Endodermal cell (in vitro differentiated cells): ENCODE measurements around the gene PTPRM. TPM values are rescaled to one million over a fixed set of nuclear protein-coding genes. Genes with fewer than 3 reads are reported as not detected.

Source experiments
- DNase-seq: peaks from one replicate; pipeline ENCODE4 v3.0.0-alpha.2; 2017
- H3K27ac ChIP-seq: 2 replicates; pipeline ENCODE4 v1.5.1; 2013; ENCODE audit warnings: mild to moderate bottlenecking, low read depth, low read length, moderate library complexity
- H3K27me3 ChIP-seq: 2 replicates; pipeline ENCODE4 v1.6.1; 2013; ENCODE audit warnings: mild to moderate bottlenecking, low read length, moderate library complexity; ENCODE audit not compliant: insufficient read depth, control insufficient read depth, poor library complexity, severe bottlenecking
- H3K36me3 ChIP-seq: 2 replicates; pipeline ENCODE4 v1.7.0; 2013; ENCODE audit warnings: mild to moderate bottlenecking, low read length, moderate library complexity; ENCODE audit not compliant: control insufficient read depth, insufficient read depth
- H3K4me1 ChIP-seq: one replicate; pipeline ENCODE4 v1.7.0; 2013; ENCODE audit warnings: low read length; ENCODE audit not compliant: control insufficient read depth, insufficient read depth
- H3K4me3 ChIP-seq: 2 replicates; pipeline ENCODE4 v1.5.1; 2013; ENCODE audit warnings: mild to moderate bottlenecking, low read length, moderate library complexity
- H3K9ac ChIP-seq: 2 replicates; pipeline ENCODE4 v1.6.1; 2013; ENCODE audit warnings: mild to moderate bottlenecking, low read length, moderate library complexity; ENCODE audit not compliant: poor library complexity, severe bottlenecking; ENCODE audit errors: extremely low read depth
- H3K9me3 ChIP-seq: 2 replicates; pipeline ENCODE4 v1.6.1; 2013; ENCODE audit warnings: mild to moderate bottlenecking, low read length, moderate library complexity; ENCODE audit not compliant: control insufficient read depth
- H3K27ac Mint-ChIP-seq: 2 replicates; pipeline ENCODE4 v1.8.0; 2020; ENCODE audit warnings: mixed read lengths
- H3K27me3 Mint-ChIP-seq: 2 replicates; pipeline ENCODE4 v1.8.0; 2021; ENCODE audit warnings: mild to moderate bottlenecking, mixed read lengths; ENCODE audit not compliant: insufficient read depth
- H3K36me3 Mint-ChIP-seq: 2 replicates; pipeline ENCODE4 v1.8.0; 2020; ENCODE audit warnings: low read depth, mixed read lengths
- H3K4me1 Mint-ChIP-seq: 2 replicates; pipeline ENCODE4 v1.8.0; 2020; ENCODE audit warnings: mixed read lengths
- H3K4me3 Mint-ChIP-seq: 2 replicates; pipeline ENCODE4 v1.8.0; 2020; ENCODE audit warnings: mild to moderate bottlenecking, moderate library complexity, mixed read lengths
- H3K9me3 Mint-ChIP-seq: 2 replicates; pipeline ENCODE4 v1.8.0; 2020; ENCODE audit warnings: mild to moderate bottlenecking, mixed read lengths
- WGBS, 2 experiments: methylation state at CpG; one replicate each; pipeline versions ENCODE4 v1.1.5 to v1.1.7; 2013; ENCODE audit warnings: missing lambda C conversion rate in 2 of 2, mixed read lengths in 1 of 2; ENCODE audit not compliant: insufficient coverage in 1 of 2, insufficient read length in 1 of 2; 5-methylcytosine and 5-hydroxymethylcytosine counted together
- total RNA-seq, 2 donors: library from RNA; stranded (reverse); fragmentation: NEBNext Ultra II Directional in 1 of 2; extraction: Animal tissue kit (Norgen Biotek cat#: 25700) in 1 of 2; gene quantifications; 2 replicates in 1 of 2; 3 replicates in 1 of 2; pipeline ENCODE4 v1.2.1, GENCODE V29; 2021
- TF ChIP-seq, protein P1 (sequence below): fragments of 200-600 bp; sonication (generic); conservative IDR thresholded peaks from 2 replicates; pipeline ENCODE4 v1.5.0; 2021; ENCODE audit warnings: antibody characterized with exemption, mild to moderate bottlenecking

PTPRM gene
- total RNA-seq, 2 donors from 2014 or later = 47.2 to 57.6 TPM

DNA sequence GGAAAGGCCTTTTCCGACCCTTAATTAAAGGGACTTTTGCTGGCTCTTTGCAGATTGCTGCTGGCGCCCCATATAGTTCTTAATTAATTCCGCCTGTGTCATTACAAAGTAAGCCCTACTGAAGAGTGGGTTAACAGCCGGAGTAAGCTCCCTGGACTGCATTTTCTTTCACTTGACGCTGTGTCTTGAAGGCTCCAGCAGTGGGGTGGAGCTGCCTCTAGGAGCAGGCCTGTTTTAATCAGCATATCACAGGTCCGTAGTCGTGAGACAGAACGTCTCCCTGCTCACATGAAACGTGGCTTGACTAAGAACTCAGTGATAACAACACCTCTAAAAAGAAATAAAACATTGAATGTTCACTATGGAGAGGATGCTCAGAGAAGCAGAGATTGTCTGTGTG lies 712.2 kb downstream of the PTPRM start:
- Histone ChIP-seq H3K27ac (no peak overlapping the region), H3K9me3 (no peaks in the 10 kb centered on the region), H3K9ac (no peak overlapping the region), H3K36me3 (no peaks in the 10 kb centered on the region), H3K27me3 (no peaks in the 10 kb centered on the region), H3K4me1 (no peaks in the 10 kb centered on the region), H3K4me3 (no peak overlapping the region)
- TF ChIP-seq, protein P1, sequence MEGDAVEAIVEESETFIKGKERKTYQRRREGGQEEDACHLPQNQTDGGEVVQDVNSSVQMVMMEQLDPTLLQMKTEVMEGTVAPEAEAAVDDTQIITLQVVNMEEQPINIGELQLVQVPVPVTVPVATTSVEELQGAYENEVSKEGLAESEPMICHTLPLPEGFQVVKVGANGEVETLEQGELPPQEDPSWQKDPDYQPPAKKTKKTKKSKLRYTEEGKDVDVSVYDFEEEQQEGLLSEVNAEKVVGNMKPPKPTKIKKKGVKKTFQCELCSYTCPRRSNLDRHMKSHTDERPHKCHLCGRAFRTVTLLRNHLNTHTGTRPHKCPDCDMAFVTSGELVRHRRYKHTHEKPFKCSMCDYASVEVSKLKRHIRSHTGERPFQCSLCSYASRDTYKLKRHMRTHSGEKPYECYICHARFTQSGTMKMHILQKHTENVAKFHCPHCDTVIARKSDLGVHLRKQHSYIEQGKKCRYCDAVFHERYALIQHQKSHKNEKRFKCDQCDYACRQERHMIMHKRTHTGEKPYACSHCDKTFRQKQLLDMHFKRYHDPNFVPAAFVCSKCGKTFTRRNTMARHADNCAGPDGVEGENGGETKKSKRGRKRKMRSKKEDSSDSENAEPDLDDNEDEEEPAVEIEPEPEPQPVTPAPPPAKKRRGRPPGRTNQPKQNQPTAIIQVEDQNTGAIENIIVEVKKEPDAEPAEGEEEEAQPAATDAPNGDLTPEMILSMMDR = no peak
- Mint-ChIP-seq H3K36me3 (peaks cover 4% of the 10 kb centered on the region), H3K4me1 (no peaks in the 10 kb centered on the region), H3K4me3 (no peak overlapping the region), H3K9me3 (no peaks in the 10 kb centered on the region), H3K27ac (no peak overlapping the region), H3K27me3 (no peaks in the 10 kb centered on the region)
- no peak for DNase-seq
- WGBS, 2 experiments = 77 to 80% methylated on average over 6 to 9 of the region's 9 CpGs

DNA sequence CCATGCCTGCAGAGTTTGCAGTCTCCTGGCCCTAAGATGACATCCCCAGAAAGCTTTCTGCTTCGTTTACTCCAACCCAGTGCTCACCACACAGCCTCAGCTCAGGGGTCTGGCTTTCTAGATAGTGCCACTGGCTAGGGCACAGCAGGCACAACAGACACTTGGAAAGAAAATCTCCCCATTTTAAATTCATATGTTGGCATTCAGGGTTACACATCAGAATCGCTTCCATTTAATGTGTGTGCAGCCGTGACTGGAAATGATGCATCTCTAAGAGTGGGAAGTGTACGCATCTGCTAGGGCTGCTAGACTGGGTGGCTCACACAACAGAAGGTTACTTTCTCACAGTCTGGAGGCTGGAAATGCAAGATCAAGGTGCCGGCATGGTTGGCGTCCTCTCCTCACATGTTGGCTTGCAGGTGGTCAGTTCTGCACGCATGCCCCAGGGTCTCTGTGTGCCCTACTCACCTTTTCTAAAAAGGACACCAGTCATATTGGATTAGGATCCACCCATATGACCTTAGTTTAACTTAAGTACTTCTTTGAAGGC lies 712.7 kb downstream of the PTPRM start:
- no peak overlapping the region for H3K9ac ChIP-seq
- DNase-seq = no peak
- no peaks in the 10 kb centered on the region for H3K9me3 ChIP-seq
- Mint-ChIP-seq H3K9me3 (no peaks in the 10 kb centered on the region), H3K27me3 (no peaks in the 10 kb centered on the region), H3K4me3 (no peak overlapping the region), H3K27ac (no peak overlapping the region), H3K36me3 (peaks cover 4% of the 10 kb centered on the region), H3K4me1 (no peaks in the 10 kb centered on the region)
- no peak overlapping the region for H3K4me3 ChIP-seq
- TF ChIP-seq, protein P1 = no peak
- H3K27ac ChIP-seq = no peak overlapping the region
- 92 to 100% methylated on average over 5 to 7 of the region's 7 CpGs for WGBS, 2 experiments
- H3K27me3 ChIP-seq = no peaks in the 10 kb centered on the region
- no peaks in the 10 kb centered on the region for H3K36me3 ChIP-seq
- H3K4me1 ChIP-seq = no peaks in the 10 kb centered on the region

DNA sequence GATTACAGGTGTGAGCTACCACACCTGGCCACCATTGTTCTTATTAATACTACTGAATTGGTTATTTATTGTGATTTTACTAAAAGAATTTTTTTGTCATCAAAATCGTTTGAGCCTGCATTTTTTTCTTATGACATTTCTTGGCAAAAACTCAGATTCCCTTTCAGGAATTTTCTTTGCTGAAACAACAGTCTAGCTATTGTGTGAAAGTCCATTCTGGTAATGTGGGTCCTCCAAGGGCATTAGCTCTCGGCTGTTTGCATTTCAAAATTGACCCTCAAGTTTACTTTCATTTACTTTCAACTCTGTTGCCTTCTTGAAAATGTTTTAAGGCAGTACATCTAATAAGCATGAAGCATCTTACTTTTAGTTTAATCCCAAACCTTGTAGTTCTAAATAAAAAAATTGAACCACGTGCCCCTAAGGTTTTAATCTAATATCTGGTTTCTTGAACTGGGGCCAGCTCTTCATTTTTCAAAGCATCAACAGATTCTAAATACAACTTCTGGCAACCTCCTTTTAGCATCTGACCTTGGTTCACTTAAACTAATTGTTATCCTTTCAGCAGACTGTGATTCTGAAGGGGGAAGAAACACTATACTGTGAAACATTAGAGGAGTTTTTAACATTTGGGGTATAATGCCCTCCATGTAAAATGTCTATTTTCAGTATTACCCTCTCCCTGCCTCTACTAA lies 716.9 kb downstream of the PTPRM start:
- Histone ChIP-seq H3K4me1 (no peaks in the 10 kb centered on the region), H3K27ac (no peak overlapping the region), H3K9ac (no peak overlapping the region), H3K27me3 (no peaks in the 10 kb centered on the region), H3K36me3 (no peaks in the 10 kb centered on the region), H3K4me3 (no peak overlapping the region), H3K9me3 (no peaks in the 10 kb centered on the region)
- Mint-ChIP-seq H3K27me3 (no peaks in the 10 kb centered on the region), H3K27ac (no peak overlapping the region), H3K4me1 (no peaks in the 10 kb centered on the region), H3K9me3 (no peaks in the 10 kb centered on the region), H3K4me3 (no peak overlapping the region), H3K36me3 (peaks cover 4% of the 10 kb centered on the region)
- 94% methylated on average over 2 to 3 of the region's 3 CpGs for WGBS, 2 experiments
- no peak for DNase-seq
- TF ChIP-seq, protein P1 = no peak
